Heart right ventricle (tissue), 16 donors: ENCODE measurements around the gene CYP2W1. TPM values are rescaled to one million over a fixed set of nuclear protein-coding genes. Genes with fewer than 3 reads are reported as not detected.

Experiments
- ATAC-seq, 8 donors: fragments of 200-7000 bp; cut with Tn5 transposase; one replicate each; pipeline ENCODE4 v1.9.1; 2020; ENCODE audit warnings: mild to moderate bottlenecking in 8 of 8, moderate library complexity in 8 of 8, moderate number of reproducible peaks in 1 of 8
- DNase-seq, 2 donors: peaks; one replicate each; pipeline ENCODE4 v3.0.0-alpha.2; 2020
- H3K27ac ChIP-seq, 10 donors: fragments of 200-600 bp; sonication (generic) in 2 of 10; one replicate each; pipeline versions ENCODE4 v1.5.0 to v1.8.0; 2020 to 2022; ENCODE audit warnings: mild to moderate bottlenecking in 3 of 10
- H3K27me3 ChIP-seq, 7 donors: fragments of 200-600 bp; one replicate each; pipeline ENCODE4 v1.8.0; 2021 to 2022; ENCODE audit warnings: mild to moderate bottlenecking in 2 of 7
- H3K36me3 ChIP-seq, 9 donors: fragments of 200-600 bp; sonication (generic) in 1 of 9; one replicate each; pipeline versions ENCODE4 v1.5.0 to v1.8.0; 2020 to 2022; ENCODE audit warnings: mild to moderate bottlenecking in 2 of 9
- H3K4me1 ChIP-seq, 9 donors: fragments of 200-600 bp; sonication (generic) in 1 of 9; one replicate each; pipeline versions ENCODE4 v1.5.0 to v1.8.0; 2020 to 2022; ENCODE audit warnings: mild to moderate bottlenecking in 4 of 9
- H3K4me3 ChIP-seq, 10 donors: fragments of 200-600 bp; sonication (generic) in 2 of 10; one replicate each; pipeline versions ENCODE4 v1.5.0 to v1.8.0; 2020 to 2022; ENCODE audit warnings: mild to moderate bottlenecking in 7 of 10, moderate library complexity in 2 of 10
- H3K9me3 ChIP-seq, 11 donors: fragments of 200-600 bp in 10 of 11; sonication (generic) in 2 of 11; one replicate each; pipeline versions ENCODE4 v1.5.0 to v1.8.0; 2013 to 2022; ENCODE audit warnings: mild to moderate bottlenecking in 2 of 11, control low read depth in 1 of 11, moderate library complexity in 1 of 11
- WGBS, 2 donors: extraction: QIAGEN DNeasy Blood & Tissue Kit; methylation state at CpG; one replicate each; pipeline ENCODE4 v1.1.7; 2013; ENCODE audit warnings: inconsistent platforms in 1 of 2; 5-methylcytosine and 5-hydroxymethylcytosine counted together
- intact Hi-C, 10 donors: fragments of 100-400 bp; cut with DNase I; formaldehyde crosslinking; loops; one replicate each; pipeline versions ENCODE4 v1.11.1 to v1.14.2; 2022
- polyA plus RNA-seq, 2 donors: library from polyadenylated mRNA; stranded (reverse); fragments of 200-250 nt; gene quantifications; one replicate each; pipeline ENCODE4 v1.2.3, GENCODE V29; 2013
- total RNA-seq, 10 donors: library from RNA; stranded (reverse); fragmentation: NEBNext Ultra II Directional in 3 of 10; extraction: Animal tissue kit (Norgen Biotek cat#: 25700) in 3 of 10; gene quantifications; one replicate each; pipeline versions ENCODE4 v1.2.1 to v1.2.4, GENCODE V29; 2021 to 2023
- TF ChIP-seq, protein P1 (sequence below), 9 donors: fragments of 200-600 bp; sonication (generic) in 2 of 9; IDR thresholded peaks; one replicate each; pipeline versions ENCODE4 v1.5.0 to v1.8.0; 2021 to 2022; ENCODE audit warnings: antibody characterized with exemption in 9 of 9, mild to moderate bottlenecking in 5 of 9, moderate library complexity in 1 of 9
- donor health status: Arrhythmogenic right ventricular cardiomyopathy.
- donor health status: ischemic (EF 13 %, LVEDD 7.1; RV severe dilation, severe dysfunction).
- donor health status: healthy with polysubstance abuse.
- donor health status: DM: no; HTN: yes; CAD: no.
- donor health status: DM: no; HTN: no; CAD: no.
- donor health status: ischemic (EF 25% LVEDD 6.9; RV normal size, moderate dysfunction).
- donor health status: ischemic (EF 25% LVEDD 5.7; RV mildly dilated, moderate dysfunction).
- donor health status: healthy.
- donor health status: DM: yes; HTN: yes; CAD: no.
- donor health status: Ischemic cardiomyopathy.
- donor health status: ischemic (EF 35%, LVEDD 5.7; RV mildly dilated, moderate dysfunction).
- donor health status: nonischemic (EF 11% LVEDD 7.7; RV severe dilation, severe dysfunction).
- donor health status: DM: yes; HTN: yes; CAD: no.
- donor health status: PGD.
- donor health status: ischemic (EF 29% LVEDD 5.4; RV normal size, mild dysfunction).
- donor health status: nonischemic (EF 23%, LVEDD 6.1; RV moderate dilation, normal function).

The CYP2W1 gene
- total and polyA plus RNA-seq, 12 donors, result not detected

- peaks cover 0 to 7% (median 0%) of the 10 kb centered on the region in 9 donors for H3K4me1 ChIP-seq
- peaks cover 0 to 21% (median 0%) of the 10 kb centered on the region in 7 donors for H3K27me3 ChIP-seq
- no peak overlapping the region for H3K4me3 ChIP-seq
- no peak overlapping the region for H3K27ac ChIP-seq
- H3K9me3 ChIP-seq, result peaks cover 0 to 4% (median 0%) of the 10 kb centered on the region in 11 donors
- no peaks in the 10 kb centered on the region for H3K36me3 ChIP-seq
- DNase-seq (peak in 1 of 2 donors; percentile 8), ATAC-seq (peak in 4 of 8 donors; percentile 9 to 48 (median 40))
- 82 to 85% methylated on average over 29 to 30 of the region's 30 CpGs for WGBS, 2 donors
- TF ChIP-seq, protein P1, sequence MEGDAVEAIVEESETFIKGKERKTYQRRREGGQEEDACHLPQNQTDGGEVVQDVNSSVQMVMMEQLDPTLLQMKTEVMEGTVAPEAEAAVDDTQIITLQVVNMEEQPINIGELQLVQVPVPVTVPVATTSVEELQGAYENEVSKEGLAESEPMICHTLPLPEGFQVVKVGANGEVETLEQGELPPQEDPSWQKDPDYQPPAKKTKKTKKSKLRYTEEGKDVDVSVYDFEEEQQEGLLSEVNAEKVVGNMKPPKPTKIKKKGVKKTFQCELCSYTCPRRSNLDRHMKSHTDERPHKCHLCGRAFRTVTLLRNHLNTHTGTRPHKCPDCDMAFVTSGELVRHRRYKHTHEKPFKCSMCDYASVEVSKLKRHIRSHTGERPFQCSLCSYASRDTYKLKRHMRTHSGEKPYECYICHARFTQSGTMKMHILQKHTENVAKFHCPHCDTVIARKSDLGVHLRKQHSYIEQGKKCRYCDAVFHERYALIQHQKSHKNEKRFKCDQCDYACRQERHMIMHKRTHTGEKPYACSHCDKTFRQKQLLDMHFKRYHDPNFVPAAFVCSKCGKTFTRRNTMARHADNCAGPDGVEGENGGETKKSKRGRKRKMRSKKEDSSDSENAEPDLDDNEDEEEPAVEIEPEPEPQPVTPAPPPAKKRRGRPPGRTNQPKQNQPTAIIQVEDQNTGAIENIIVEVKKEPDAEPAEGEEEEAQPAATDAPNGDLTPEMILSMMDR (IDR thresholded peaks at IDR 0.05), result no peak
- intact Hi-C loops, result no loop called here
Measured at GRCh38 chr7:945556-946255, 37.3 kb upstream of the CYP2W1 start.

DNA sequence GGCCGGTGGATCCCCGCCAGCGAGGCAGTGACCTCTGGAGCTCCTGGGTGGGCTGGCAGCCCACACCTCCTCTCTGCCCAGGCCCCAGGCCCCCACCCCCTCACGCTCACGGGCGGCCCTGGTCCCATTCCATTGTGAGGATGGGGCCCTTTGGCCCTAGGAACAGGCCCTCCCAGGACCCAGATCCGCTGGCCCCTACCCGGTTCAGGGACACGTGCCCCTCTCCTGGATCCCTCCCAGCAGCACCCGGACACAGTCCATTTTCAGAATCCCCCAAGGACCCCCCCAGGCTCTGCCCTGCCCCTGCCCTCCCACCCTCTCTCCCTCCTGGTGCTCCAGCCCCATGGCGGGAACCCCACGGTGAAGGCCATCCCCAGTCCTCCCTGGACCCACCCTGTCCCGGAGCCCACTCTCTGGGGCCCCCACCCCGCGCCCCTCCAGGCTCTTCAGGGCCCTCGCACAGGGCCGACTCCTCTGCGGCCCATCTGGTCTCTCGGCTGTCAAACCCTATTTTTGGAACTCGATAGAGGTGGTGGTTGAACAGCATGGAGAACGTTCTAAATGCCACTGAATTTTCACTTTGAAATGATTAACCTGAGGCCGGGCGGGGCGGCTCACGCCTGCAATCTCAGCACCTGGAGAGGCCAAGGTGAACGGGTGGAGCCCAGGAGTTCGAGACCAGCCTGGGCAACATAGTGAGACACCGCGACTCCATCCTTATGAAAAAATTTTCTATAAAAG is 36.6 kb upstream of the CYP2W1 start:
- TF ChIP-seq, protein P1 (IDR thresholded peaks at IDR 0.05), result no peak
- DNase-seq (peak in 1 of 2 donors; percentile 0), ATAC-seq (peak in 1 of 8 donors; percentile 14)
- intact Hi-C loops, result no loop called here
- WGBS, 2 donors, result 77 to 80% methylated on average over 28 to 29 of the region's 29 CpGs
- Histone ChIP-seq H3K4me1 (peaks cover 0 to 2% (median 0%) of the 10 kb centered on the region in 9 donors), H3K27ac (no peak overlapping the region), H3K36me3 (no peaks in the 10 kb centered on the region), H3K9me3 (no peaks in the 10 kb centered on the region), H3K27me3 (peaks cover 0 to 21% (median 0%) of the 10 kb centered on the region in 7 donors), H3K4me3 (no peak overlapping the region)

- Histone ChIP-seq H3K9me3 (no peaks in the 10 kb centered on the region), H3K27ac (no peak overlapping the region), H3K27me3 (peaks cover 0 to 23% (median 9%) of the 10 kb centered on the region in 7 donors), H3K4me3 (no peak overlapping the region), H3K36me3 (no peaks in the 10 kb centered on the region), H3K4me1 (peaks cover 0 to 4% (median 0%) of the 10 kb centered on the region in 9 donors)
- TF ChIP-seq, protein P1 (IDR thresholded peaks at IDR 0.05), result no peak
- ATAC-seq (peak in 1 of 8 donors; percentile 16), DNase-seq (no peak)
- WGBS, 2 donors, result 88 to 90% methylated on average over 37 of the region's 37 CpGs
- intact Hi-C loops, result no loop called here
Measured at GRCh38 chr7:947391-948210, 35.4 kb upstream of the CYP2W1 start.
